ENCODE measurements around the gene GNG8.

DNA sequence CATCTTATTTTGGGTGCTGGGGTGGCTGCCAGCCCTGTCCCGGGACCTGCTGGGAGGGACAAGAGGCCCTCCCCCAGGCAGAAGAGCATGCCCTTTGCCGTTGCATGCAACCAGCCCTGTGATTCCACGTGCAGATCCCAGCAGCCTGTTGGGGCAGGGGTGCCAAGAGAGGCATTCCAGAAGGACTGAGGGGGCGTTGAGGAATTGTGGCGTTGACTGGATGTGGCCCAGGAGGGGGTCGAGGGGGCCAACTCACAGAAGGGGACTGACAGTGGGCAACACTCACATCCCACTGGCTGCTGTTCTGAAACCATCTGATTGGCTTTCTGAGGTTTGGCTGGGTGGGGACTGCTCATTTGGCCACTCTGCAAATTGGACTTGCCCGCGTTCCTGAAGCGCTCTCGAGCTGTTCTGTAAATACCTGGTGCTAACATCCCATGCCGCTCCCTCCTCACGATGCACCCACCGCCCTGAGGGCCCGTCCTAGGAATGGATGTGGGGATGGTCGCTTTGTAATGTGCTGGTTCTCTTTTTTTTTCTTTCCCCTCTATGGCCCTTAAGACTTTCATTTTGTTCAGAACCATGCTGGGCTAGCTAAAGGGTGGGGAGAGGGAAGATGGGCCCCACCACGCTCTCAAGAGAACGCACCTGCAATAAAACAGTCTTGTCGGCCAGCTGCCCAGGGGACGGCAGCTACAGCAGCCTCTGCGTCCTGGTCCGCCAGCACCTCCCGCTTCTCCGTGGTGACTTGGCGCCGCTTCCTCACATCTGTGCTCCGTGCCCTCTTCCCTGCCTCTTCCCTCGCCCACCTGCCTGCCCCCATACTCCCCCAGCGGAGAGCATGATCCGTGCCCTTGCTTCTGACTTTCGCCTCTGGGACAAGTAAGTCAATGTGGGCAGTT is 26.2 kb downstream of the GNG8 start:
- TF ChIP-seq, protein P1, sequence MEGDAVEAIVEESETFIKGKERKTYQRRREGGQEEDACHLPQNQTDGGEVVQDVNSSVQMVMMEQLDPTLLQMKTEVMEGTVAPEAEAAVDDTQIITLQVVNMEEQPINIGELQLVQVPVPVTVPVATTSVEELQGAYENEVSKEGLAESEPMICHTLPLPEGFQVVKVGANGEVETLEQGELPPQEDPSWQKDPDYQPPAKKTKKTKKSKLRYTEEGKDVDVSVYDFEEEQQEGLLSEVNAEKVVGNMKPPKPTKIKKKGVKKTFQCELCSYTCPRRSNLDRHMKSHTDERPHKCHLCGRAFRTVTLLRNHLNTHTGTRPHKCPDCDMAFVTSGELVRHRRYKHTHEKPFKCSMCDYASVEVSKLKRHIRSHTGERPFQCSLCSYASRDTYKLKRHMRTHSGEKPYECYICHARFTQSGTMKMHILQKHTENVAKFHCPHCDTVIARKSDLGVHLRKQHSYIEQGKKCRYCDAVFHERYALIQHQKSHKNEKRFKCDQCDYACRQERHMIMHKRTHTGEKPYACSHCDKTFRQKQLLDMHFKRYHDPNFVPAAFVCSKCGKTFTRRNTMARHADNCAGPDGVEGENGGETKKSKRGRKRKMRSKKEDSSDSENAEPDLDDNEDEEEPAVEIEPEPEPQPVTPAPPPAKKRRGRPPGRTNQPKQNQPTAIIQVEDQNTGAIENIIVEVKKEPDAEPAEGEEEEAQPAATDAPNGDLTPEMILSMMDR (IDR thresholded peaks at IDR 0.05), result no peak
- no peak for TF ChIP-seq POLR2A (IDR thresholded peaks at IDR 0.05)
- no peak for TF ChIP-seq EP300 (IDR thresholded peaks at IDR 0.05)
